ENCODE measurements around the gene ADCY7.

The ADCY7 gene

GRCh38 chr16:50266337-50267091 lies at the start of gene ADCY7:
ADCY7 (plus strand) TSS chr16:50266551; CDS start chr16:50288180, 21,629 bp downstream.
- ChIA-PET CTCF (no interaction called here), POLR2A (no interaction called here)
- no peak for DNase-seq (ENCODE audit: extremely low spot score)
- no peak for TF ChIP-seq SP1 (IDR thresholded peaks at IDR 0.05)
- TF ChIP-seq ZNF384 (IDR thresholded peaks at IDR 0.05): no peak
- no peak for TF ChIP-seq PKNOX1 (IDR thresholded peaks at IDR 0.05)
- no peak for TF ChIP-seq FOXK2 (IDR thresholded peaks at IDR 0.05)
- no peak for TF ChIP-seq FOXA1 (IDR thresholded peaks at IDR 0.05)
- TF ChIP-seq BHLHE40 (IDR thresholded peaks at IDR 0.05; ENCODE audit: borderline replicate concordance): no peak

GRCh38 chr16:50219402-50219975 lies 46.9 kb upstream of the ADCY7 start:
- DNase-seq (ENCODE audit: extremely low spot score): no peak
- no peak for TF ChIP-seq LEF1 (IDR thresholded peaks at IDR 0.05; ENCODE audit: borderline replicate concordance)
- no peak for TF ChIP-seq CTBP1 (IDR thresholded peaks at IDR 0.05; ENCODE audit: borderline replicate concordance)
- TF ChIP-seq ARNT (IDR thresholded peaks at IDR 0.05): no peak
- TF ChIP-seq L3MBTL2 (conservative IDR thresholded peaks at IDR 0.05): no peak
- no peak for TF ChIP-seq BHLHE40 (IDR thresholded peaks at IDR 0.05; ENCODE audit: borderline replicate concordance)
- no peak for TF ChIP-seq TARDBP (IDR thresholded peaks at IDR 0.05)
- no peak for TF ChIP-seq SUZ12 (IDR thresholded peaks at IDR 0.05)
- ChIA-PET CTCF (no interaction called here), POLR2A (no interaction called here)

- CTCF ChIA-PET: no interaction called here
- DNase-seq (ENCODE audit: extremely low spot score): no peak
- POLR2A ChIA-PET: no interaction called here
- TF ChIP-seq CTBP1 (IDR thresholded peaks at IDR 0.05; ENCODE audit: borderline replicate concordance): no peak
- TF ChIP-seq LEF1 (IDR thresholded peaks at IDR 0.05; ENCODE audit: borderline replicate concordance): no peak
- no peak for TF ChIP-seq SP1 (IDR thresholded peaks at IDR 0.05)
- TF ChIP-seq TARDBP (IDR thresholded peaks at IDR 0.05): no peak
- TF ChIP-seq PKNOX1 (IDR thresholded peaks at IDR 0.05): no peak
- TF ChIP-seq ELF4 (IDR thresholded peaks at IDR 0.05): no peak
- no peak for TF ChIP-seq L3MBTL2 (conservative IDR thresholded peaks at IDR 0.05)
- no peak for TF ChIP-seq BHLHE40 (IDR thresholded peaks at IDR 0.05; ENCODE audit: borderline replicate concordance)
- no peak for TF ChIP-seq ARNT (IDR thresholded peaks at IDR 0.05)
- TF ChIP-seq SUZ12 (IDR thresholded peaks at IDR 0.05): no peak
- no peak for TF ChIP-seq NFRKB (IDR thresholded peaks at IDR 0.05)
- TF ChIP-seq HDGF (IDR thresholded peaks at IDR 0.05; ENCODE audit: borderline replicate concordance): no peak
- TF ChIP-seq FOXK2 (IDR thresholded peaks at IDR 0.05): no peak
- TF ChIP-seq ZNF384 (IDR thresholded peaks at IDR 0.05): no peak
- TF ChIP-seq FOXA1 (IDR thresholded peaks at IDR 0.05): no peak
- TF ChIP-seq FOXM1 (IDR thresholded peaks at IDR 0.05; ENCODE audit: borderline replicate concordance): no peak
Measured at GRCh38 chr16:50224286-50224685, 42.1 kb upstream of the ADCY7 start.

GRCh38 chr16:50227120-50227519 lies 39.2 kb upstream of the ADCY7 start:
- POLR2A ChIA-PET: no interaction called here
- TF ChIP-seq SP1 (IDR thresholded peaks at IDR 0.05) (no peak), FOXM1 (IDR thresholded peaks at IDR 0.05; ENCODE audit: borderline replicate concordance) (no peak), BHLHE40 (IDR thresholded peaks at IDR 0.05; ENCODE audit: borderline replicate concordance) (no peak), L3MBTL2 (conservative IDR thresholded peaks at IDR 0.05) (no peak), NFRKB (IDR thresholded peaks at IDR 0.05) (no peak), PKNOX1 (IDR thresholded peaks at IDR 0.05) (no peak), ZNF384 (IDR thresholded peaks at IDR 0.05) (no peak), SUZ12 (IDR thresholded peaks at IDR 0.05) (no peak), FOXK2 (IDR thresholded peaks at IDR 0.05) (no peak), TARDBP (IDR thresholded peaks at IDR 0.05) (no peak), LEF1 (IDR thresholded peaks at IDR 0.05; ENCODE audit: borderline replicate concordance) (no peak), FOXA1 (IDR thresholded peaks at IDR 0.05) (no peak)
- no peak for DNase-seq (ENCODE audit: extremely low spot score)
- CTCF ChIA-PET: no interaction called here

GRCh38 chr16:50227665-50228064 lies 38.7 kb upstream of the ADCY7 start:
- no peak for DNase-seq (ENCODE audit: extremely low spot score)
- CTCF ChIA-PET: no interaction called here
- TF ChIP-seq L3MBTL2 (conservative IDR thresholded peaks at IDR 0.05) (no peak), ELF4 (IDR thresholded peaks at IDR 0.05) (no peak), HDGF (IDR thresholded peaks at IDR 0.05; ENCODE audit: borderline replicate concordance) (no peak), NFRKB (IDR thresholded peaks at IDR 0.05) (no peak)
- POLR2A ChIA-PET: no interaction called here

- CTCF ChIA-PET: no interaction called here
Measured at GRCh38 chr16:50228364-50228868, 37.9 kb upstream of the ADCY7 start.

More at GRCh38 chr16:50228364-50228868, 37.9 kb upstream of the ADCY7 start:
- no peak for TF ChIP-seq CTBP1 (IDR thresholded peaks at IDR 0.05; ENCODE audit: borderline replicate concordance)
- no peak for TF ChIP-seq PKNOX1 (IDR thresholded peaks at IDR 0.05)
- no peak for TF ChIP-seq FOXM1 (IDR thresholded peaks at IDR 0.05; ENCODE audit: borderline replicate concordance)
- no peak for TF ChIP-seq BHLHE40 (IDR thresholded peaks at IDR 0.05; ENCODE audit: borderline replicate concordance)
- TF ChIP-seq ELF4 (IDR thresholded peaks at IDR 0.05): no peak
- no peak for TF ChIP-seq ARNT (IDR thresholded peaks at IDR 0.05)
- no peak for TF ChIP-seq LEF1 (IDR thresholded peaks at IDR 0.05; ENCODE audit: borderline replicate concordance)
- no peak for TF ChIP-seq NFRKB (IDR thresholded peaks at IDR 0.05)
- no peak for TF ChIP-seq TARDBP (IDR thresholded peaks at IDR 0.05)
- TF ChIP-seq ZNF384 (IDR thresholded peaks at IDR 0.05): no peak
- no peak for TF ChIP-seq FOXA1 (IDR thresholded peaks at IDR 0.05)
- no peak for TF ChIP-seq FOXK2 (IDR thresholded peaks at IDR 0.05)
- TF ChIP-seq SP1 (IDR thresholded peaks at IDR 0.05): no peak
- TF ChIP-seq L3MBTL2 (conservative IDR thresholded peaks at IDR 0.05): no peak
- no peak for TF ChIP-seq HDGF (IDR thresholded peaks at IDR 0.05; ENCODE audit: borderline replicate concordance)
- no peak for TF ChIP-seq SUZ12 (IDR thresholded peaks at IDR 0.05)
- POLR2A ChIA-PET: no interaction called here
- no peak for DNase-seq (ENCODE audit: extremely low spot score)
